ENCODE measurements around the gene ANTXR2. TPM values are rescaled to one million over a fixed set of nuclear protein-coding genes. Genes with fewer than 3 reads are reported as not detected.

The ANTXR2 gene
- total and polyA plus RNA-seq, 2 of the 8 experiments (the other 6 are each of a cell fraction or from before 2014, with no cell fraction given), result 1.1 to 7.5 TPM

GRCh38 chr4:80091688-80092087 is 18.7 kb upstream of the ANTXR2 start:
- H2BK20ac ChIP-seq (ENCODE audit: low read length), result no peak overlapping the region
- H3K14ac ChIP-seq (ENCODE audit: insufficient read length), result no peak overlapping the region
- H2AK5ac ChIP-seq (ENCODE audit: low read depth, low read length), result no peak overlapping the region
- no peaks in the 10 kb centered on the region for H3K27me3 ChIP-seq (replicated peaks in 1 of 4; ENCODE audit: control insufficient read depth in 3 of 4, extremely low read depth in 1 of 4, insufficient read depth in 3 of 4, low read length in 3 of 4)
- no peak overlapping the region for H3K18ac ChIP-seq (ENCODE audit: extremely low read depth, low read length)
- H3K56ac ChIP-seq (replicated peaks; ENCODE audit: insufficient read length, low read depth, low read length), result no peak overlapping the region
- no peak overlapping the region for H4K8ac ChIP-seq (ENCODE audit: extremely low read depth, insufficient read depth, low read length)
- H2BK5ac ChIP-seq (ENCODE audit: low read depth, low read length), result no peak overlapping the region
- H2BK12ac ChIP-seq (ENCODE audit: low read depth, low read length), result no peak overlapping the region
- H3K36me3 ChIP-seq (ENCODE audit: control insufficient read depth in 2 of 4, insufficient read depth in 4 of 4, low read length in 3 of 4), result no peaks in the 10 kb centered on the region
- no peaks in the 10 kb centered on the region for H3K9me3 ChIP-seq (ENCODE audit: insufficient read depth in 2 of 2, low read depth in 1 of 2, low read length in 1 of 2)
- no peak overlapping the region for H2AFZ ChIP-seq (ENCODE audit: low read length)
- H3K4me3 ChIP-seq (ENCODE audit: extremely low read depth in 1 of 4, insufficient read depth in 2 of 4, low read depth in 3 of 4, low read length in 4 of 4), result no peak overlapping the region
- TF ChIP-seq SUZ12 (IDR thresholded peaks at IDR 0.05; ENCODE audit: low read length) (no peak), JUN (IDR thresholded peaks at IDR 0.05; ENCODE audit: low read depth, low read length) (no peak), POLR2AphosphoS5 (IDR thresholded peaks at IDR 0.05; ENCODE audit: low read depth, low read length) (no peak), JUND (IDR thresholded peaks at IDR 0.05; ENCODE audit: low read length) (no peak), SIRT6 (IDR thresholded peaks at IDR 0.05; ENCODE audit: low read length) (no peak), SAP30 (IDR thresholded peaks at IDR 0.05; ENCODE audit: insufficient read depth, insufficient replicate concordance, low read length) (no peak)
- no peaks in the 10 kb centered on the region for H3K79me1 ChIP-seq (ENCODE audit: low read depth, low read length)
- CTCF ChIA-PET (ENCODE audit: partially characterized antibody), result no interaction called here
- H4K5ac ChIP-seq (ENCODE audit: insufficient read length, low read depth, low read length), result no peak overlapping the region
- no peak overlapping the region for H3K27ac ChIP-seq (ENCODE audit: low read depth, low read length)
- FAIRE-seq (no peak), DNase-seq (ENCODE audit: low read depth in 1 of 2, low spot score in 2 of 2) (no peak)
- no peaks in the 10 kb centered on the region for H3K79me2 ChIP-seq (ENCODE audit: control insufficient read depth in 1 of 2, insufficient read depth in 2 of 2, low read length in 2 of 2)
- H3K9ac ChIP-seq (replicated peaks in 1 of 4; ENCODE audit: extremely low read depth in 1 of 4, low read depth in 3 of 4, low read length in 3 of 4), result no peak overlapping the region
- H3K4me2 ChIP-seq (ENCODE audit: insufficient read depth in 1 of 2, low read depth in 2 of 2, low read length in 2 of 2), result no peak overlapping the region
- WGBS, 2 experiments (ENCODE audit: extremely low coverage in 1 of 2, insufficient coverage in 1 of 2, insufficient read length in 1 of 2, insufficient replicate concordance in 2 of 2, low coverage in 1 of 2, low lambda C conversion rate in 2 of 2, missing lambda C conversion rate in 1 of 2), result 86% methylated on average over 2 of the region's 2 CpGs; no CpG with 5 or more reads in 1 of the 2 experiments
- no peaks in the 10 kb centered on the region for H3K4me1 ChIP-seq (replicated peaks in 1 of 4; ENCODE audit: control insufficient read depth in 3 of 4, insufficient read depth in 4 of 4, low read length in 3 of 4)
- H4K91ac ChIP-seq (replicated peaks; ENCODE audit: insufficient read length, low read length), result no peak overlapping the region
- no peak overlapping the region for H3K4ac ChIP-seq (replicated peaks; ENCODE audit: insufficient read length, low read depth, low read length)
- no peak overlapping the region for H2BK120ac ChIP-seq (replicated peaks; ENCODE audit: low read depth, low read length)
- no peak overlapping the region for H2BK15ac ChIP-seq (ENCODE audit: low read length)
- no peaks in the 10 kb centered on the region for H4K20me1 ChIP-seq (replicated peaks in 1 of 2; ENCODE audit: control insufficient read depth in 1 of 2, insufficient read depth in 2 of 2, low read length in 2 of 2)
- H3K23ac ChIP-seq (ENCODE audit: insufficient read length), result no peak overlapping the region
- POLR2A ChIA-PET (ENCODE audit: partially characterized antibody), result no interaction called here
- no peaks in the 10 kb centered on the region; the same call in 1 of the 2 replicates for H3K23me2 ChIP-seq (ENCODE audit: low read depth, low read length)

Data from H1 (cell line).